Urothelium cell line (cell line): ENCODE data around the gene EDDM13.
A peak's percentile ranks its signal among the peaks of the same experiment; 100 is the strongest.
"Not testable (repeated sequence)": the region's sequence is repeated elsewhere in the genome, so short reads cannot be mapped to it uniquely, and the experiment has no call there.

Experiments used
- DNase-seq: peaks from one replicate; pipeline ENCODE4 v3.0.0; 2011; ENCODE audit warnings: low spot score, mixed read lengths
- FAIRE-seq: peaks from 2 replicates; lab custom pipeline; 2011; peaks lifted over from hg19 to GRCh38; lab: Jason Lieb, UNC

Gene EDDM13

DNA sequence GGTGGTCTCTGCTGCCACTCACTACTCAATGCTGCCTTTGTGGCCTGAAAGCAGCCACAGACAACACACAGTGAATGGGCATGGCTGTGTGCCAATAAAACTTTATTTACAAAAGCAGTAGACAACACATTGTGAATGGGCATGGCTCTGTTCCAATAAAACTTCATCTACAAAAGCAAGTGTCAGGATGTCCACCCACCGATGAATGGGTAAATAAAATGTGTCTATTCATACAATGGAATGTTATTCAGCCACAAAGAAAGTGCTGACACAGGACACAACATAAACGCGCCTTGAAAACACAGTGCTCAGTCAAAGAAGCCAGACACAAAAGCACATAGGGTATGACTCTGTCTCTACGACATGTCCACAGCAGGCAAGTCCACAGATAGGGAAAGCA is 22.0 kb downstream of the EDDM13 start:
- FAIRE-seq: peak; percentile 74
- DNase-seq: peak; percentile 61

DNA sequence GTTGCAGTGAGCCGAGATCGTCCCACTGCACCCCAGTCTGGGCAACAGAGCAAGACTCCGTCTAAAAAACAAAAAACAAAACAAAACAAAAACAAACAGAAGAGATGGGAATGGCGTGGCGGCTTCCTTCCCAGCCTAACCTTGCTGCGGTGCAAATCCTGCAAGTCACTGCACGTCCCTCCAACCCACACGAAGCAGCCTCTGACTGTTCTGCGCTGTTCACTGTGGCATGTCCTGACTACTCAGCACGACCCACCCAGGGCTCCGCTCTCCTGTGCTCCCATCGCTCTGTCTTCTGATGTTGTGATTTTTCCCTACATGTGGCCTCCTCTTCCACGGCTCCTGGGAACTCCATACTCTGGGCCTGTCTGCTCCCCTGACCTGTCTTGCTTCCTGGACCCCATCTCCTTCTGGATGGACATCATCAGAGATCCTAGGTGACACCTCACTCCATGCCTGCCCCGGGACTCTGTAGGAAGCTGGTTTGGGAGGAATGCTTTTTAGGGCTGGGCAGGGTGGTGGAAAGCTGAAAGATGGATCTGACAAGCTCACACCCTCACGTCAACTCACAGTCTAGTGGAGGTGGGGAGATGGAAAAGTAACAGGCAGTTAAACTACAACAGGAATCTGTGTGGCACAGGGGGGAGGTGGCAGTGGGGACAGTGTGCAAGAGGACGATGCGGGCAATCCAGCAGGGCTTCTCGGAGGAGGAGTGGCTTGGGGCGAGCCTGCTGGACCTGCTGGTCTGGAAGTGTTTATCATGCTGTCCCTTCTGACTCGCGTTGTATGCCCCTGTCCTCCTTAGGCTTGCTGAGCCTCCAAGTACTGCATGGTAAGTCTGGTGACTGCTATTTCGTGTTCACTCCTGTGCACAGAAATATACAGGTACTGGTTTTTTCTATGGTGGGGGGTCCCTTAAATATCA is 23.2 kb downstream of the EDDM13 start:
- no peak for DNase-seq
- no peak for FAIRE-seq

DNA sequence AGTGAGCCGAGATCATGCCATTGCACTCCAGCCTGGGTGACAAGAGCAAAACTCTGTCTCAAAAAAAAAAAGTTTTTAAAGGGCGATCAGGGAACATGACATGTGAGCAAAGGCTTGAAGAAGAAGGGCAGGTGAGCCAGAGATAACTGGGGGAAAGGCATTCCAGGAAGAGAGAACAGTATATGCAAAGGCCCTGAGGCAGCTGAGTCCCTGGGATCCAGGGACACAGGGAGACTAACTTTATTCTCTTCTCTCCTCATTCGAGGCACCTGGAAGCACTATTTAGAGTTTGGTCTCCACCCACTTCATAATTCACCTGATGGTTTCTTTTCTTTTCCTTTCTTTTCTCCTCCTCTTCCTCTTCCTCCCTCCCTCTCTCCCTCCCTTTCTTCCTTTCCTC is 24.5 kb downstream of the EDDM13 start:
- DNase-seq: no peak
- no peak for FAIRE-seq

- FAIRE-seq (no peak), DNase-seq (no peak)
Observed at GRCh38 chr19:56299688-56300087, 27.1 kb downstream of the EDDM13 start.

DNA sequence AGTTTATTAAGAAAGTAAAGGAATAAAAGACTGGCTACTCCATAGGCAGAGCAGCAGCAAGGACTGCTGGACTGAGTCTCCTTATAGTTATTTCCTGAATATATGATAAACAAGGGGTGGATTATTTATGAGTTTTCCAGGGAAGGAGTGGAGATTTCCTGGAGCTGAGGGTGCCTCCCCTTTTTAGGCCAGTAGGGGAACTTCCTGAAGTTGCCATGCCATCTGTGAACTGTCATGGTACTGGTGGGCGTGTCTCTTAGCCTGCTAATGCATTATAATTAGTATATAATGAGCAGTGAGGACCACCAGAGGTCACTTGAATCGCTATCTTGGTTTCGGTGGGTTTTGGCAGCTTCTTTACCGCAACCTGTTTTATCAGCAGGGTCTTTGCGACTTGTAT is 28.6 kb downstream of the EDDM13 start:
- DNase-seq (no peak), FAIRE-seq (no peak)

- no peak for FAIRE-seq
Observed at GRCh38 chr19:56301886-56302620, 29.5 kb downstream of the EDDM13 start.

GRCh38 chr19:56304243-56304642 is 31.7 kb downstream of the EDDM13 start:
- DNase-seq (no peak), FAIRE-seq (no peak)

More at GRCh38 chr19:56301886-56302620, 29.5 kb downstream of the EDDM13 start:
- no peak for DNase-seq

DNA sequence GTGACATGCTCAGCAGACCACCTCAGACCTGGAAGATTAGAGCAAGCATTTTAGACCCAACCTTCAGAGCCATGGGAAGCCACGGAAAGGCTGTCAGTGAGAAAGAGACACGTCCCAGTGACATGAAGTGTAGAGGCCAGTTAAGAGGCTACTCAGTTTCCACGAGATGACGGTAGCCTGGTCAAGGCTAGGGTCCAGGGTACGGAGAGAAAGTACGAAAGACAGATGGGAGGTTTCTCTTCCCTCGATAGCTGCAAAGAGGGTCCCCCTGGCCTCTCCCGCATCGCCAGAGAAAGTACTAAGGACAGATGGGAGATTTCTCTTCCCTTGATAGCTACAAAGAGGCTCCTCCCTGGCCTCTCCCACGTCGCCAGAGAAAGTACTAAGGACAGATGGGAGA is 33.5 kb downstream of the EDDM13 start:
- no peak for FAIRE-seq
- DNase-seq: no peak

- not testable (repeated sequence) for DNase-seq, FAIRE-seq
Observed at GRCh38 chr19:56307062-56307461, 34.5 kb downstream of the EDDM13 start.

DNA sequence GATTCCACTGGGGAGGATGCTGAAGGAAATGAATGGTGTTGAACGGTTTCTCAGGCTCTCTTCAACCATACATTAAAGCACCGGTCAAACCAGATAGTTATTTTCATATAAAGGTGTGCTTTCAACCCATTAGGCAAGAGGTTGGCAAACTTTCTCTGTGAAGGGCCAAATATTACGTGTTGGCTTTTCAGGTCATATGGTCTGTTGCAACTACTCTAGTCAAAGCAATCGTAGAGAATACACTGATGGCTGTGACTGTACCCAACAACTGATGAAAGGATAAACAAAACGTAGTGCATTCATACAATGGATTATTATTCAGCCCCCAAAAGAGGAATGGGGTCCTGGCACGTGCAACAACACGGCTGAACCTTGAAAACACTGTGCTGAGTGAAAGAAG is 36.2 kb downstream of the EDDM13 start:
- FAIRE-seq (no peak), DNase-seq (no peak)

DNA sequence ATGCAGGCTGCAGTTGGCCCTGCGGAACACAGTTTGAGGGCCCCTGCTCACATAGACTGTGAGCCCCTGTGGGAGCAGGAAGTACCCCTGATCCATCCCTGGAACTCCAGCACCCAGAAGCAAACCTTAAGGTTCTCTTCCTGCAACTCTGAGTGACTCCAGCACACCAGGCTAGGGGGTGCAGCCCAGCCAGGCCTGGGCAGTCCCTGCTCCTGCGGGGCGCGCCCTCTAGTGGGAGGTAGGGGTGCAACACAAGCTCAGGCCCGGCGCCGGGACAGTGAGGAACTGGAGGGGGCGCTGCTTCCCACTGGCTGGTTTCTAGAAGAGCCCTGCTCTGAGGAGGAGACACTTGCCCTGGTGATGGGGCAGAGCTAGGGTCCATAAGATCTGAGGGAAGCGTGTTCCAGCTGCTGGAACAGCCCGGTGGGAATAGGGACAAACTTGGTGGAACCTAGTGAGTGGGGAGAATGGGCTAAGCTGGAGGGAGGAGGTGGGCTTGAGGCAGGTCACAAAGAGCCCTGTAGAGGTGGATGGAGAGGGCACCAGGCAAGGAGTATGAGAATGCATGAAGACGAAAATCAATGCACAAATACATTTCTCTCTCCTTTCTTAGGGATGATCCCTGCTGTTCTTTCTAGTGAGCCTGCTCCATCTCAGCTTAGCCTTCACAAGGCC is 37.1 kb downstream of the EDDM13 start:
- FAIRE-seq: no peak
- DNase-seq: peak; percentile 66

DNA sequence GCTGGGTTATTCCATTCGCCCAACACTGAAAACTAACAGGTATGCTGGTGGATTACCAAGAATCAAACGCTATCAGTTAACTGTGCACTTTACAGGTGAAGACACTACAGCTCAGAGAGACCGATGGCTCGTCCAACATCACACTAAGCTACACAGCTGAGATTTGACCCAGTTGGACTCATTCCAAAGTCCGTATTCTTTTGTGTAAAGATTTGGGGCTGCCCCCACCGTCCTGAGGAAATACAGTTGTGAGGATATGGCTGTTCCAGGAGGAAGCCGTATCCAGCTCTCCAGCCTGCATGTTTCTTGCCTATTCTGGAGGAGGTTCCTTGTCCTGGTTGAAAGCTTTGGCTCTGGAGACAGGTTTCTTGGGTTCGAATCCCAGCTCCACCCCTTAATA is 37.9 kb downstream of the EDDM13 start:
- no peak for DNase-seq
- no peak for FAIRE-seq

GRCh38 chr19:56312342-56312741 is 39.8 kb downstream of the EDDM13 start:
- FAIRE-seq: no peak
- DNase-seq: no peak

DNA sequence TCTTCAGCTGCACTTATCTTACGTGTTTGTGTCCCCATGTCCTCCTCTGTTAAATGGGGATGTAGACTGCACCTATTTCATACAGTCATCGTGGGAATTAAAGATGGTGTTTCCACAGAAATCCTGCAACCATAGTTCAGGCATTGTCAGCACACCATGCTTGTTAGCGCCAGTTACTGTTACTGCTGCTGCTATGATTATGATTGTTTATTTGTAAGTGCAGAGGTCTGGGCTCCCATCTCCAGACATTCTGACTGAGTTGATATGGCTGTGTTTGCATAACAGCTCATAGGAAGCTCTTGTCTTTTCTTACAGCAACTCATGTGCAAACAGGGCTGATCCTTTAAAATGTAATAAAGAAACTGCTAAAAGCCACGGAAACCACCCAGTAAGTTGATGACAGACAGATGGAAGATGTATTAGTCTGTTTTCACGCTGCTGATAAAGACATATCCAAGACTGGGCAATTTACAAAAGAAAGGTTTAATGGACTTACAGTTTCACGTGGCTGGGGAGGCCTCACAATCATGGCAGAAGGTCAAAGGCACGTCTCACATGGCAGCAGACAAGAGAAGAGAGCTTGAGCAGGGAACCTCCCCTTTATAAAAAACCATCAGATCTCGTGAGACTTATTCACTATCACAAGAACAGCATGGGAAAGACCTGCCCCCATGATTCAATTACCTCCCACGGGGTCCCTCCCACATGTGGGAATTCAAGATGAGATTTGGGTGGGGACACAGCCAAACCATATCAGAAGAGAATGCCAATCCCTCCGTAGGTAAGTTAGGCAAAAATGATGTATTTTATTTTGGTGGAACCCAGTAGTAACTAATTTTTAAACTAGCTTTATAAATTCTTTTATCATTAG is 40.5 kb downstream of the EDDM13 start:
- DNase-seq (no peak), FAIRE-seq (no peak)

DNA sequence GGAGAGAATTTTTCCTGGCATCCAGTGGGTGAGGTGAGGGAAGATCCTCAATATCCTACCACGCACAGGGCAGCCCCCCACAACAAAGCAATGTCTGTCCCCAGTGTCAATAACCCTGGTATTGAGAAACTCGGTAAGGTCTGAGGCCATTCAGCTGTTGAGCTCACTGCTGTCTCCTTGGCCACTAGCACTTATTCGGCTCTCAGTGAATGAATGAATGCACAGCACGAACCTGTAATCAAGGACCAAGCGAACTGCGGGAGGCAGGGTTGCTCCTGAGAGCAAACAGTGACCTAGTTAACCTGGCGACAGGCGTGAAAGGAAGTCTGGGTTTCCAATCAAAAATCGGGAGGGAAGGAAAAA is 41.5 kb downstream of the EDDM13 start:
- DNase-seq (no peak), FAIRE-seq (no peak)

DNA sequence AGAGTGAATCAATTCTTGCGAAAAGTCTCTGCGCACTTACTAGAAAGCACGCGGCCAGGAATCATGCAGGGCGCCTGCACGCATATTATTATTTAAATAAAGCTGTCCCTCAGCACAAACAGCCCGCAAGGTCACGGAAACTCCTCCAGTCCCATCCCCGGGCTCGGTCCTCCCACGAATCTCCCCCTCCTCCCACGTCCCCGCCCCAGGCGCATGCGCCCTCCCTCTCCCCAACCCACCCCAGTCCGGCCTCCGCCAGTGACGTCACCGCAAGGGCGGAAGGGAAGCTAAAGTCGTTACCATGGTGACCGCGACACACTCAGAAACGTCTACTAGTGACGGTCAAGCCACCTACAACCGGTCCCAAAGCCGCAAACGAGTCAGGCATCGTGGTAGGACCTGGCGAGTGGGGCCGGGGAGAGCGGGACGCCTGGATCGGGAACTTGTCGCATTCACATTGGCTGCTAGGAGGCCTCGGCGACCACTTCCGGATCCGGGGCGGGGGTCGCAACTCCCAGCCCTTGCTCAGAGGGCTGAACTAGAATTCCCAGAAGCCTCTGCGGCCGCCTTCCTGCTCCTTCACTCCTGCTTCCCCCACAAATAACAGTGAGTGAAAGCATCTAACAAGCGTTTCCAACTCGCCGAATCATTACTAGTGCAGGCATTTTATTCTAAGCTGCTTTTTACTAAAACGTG is 42.0 kb downstream of the EDDM13 start, which contains the start of gene ZSCAN5A:
ZSCAN5A (minus strand) TSS at position 459 of the 696 bp plus-strand sequence. CDS start 89,793 bp downstream, outside the sequence.
- FAIRE-seq (peak; percentile 61), DNase-seq (peak; percentile 96)

- FAIRE-seq: peak; percentile 81
Observed at GRCh38 chr19:56315077-56315828, 42.7 kb downstream of the EDDM13 start.

GRCh38 chr19:56316728-56317127 is 44.2 kb downstream of the EDDM13 start:
- DNase-seq (no peak), FAIRE-seq (no peak)

More at GRCh38 chr19:56315077-56315828, 42.7 kb downstream of the EDDM13 start:
- DNase-seq: peak; percentile 95

DNA sequence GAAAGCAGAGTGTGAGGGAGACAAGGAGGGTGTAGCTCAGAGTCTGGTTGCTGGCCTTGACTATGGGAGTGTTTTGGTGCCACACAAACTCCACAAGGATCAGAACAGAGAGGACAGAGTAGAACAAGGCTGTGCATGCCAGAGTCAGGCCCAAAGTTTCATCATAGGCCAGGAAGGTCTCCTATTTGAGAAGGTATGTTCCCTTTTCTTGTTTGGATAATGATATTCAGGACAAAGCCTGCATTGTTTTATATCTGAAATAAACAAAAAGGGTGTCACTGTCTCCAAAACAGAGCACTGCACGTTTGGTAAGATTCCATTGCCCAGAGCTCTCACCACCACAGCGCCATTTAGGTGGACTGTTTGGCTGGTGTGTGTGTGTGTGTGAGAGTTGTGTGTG is 45.2 kb downstream of the EDDM13 start:
- no peak for DNase-seq

More for the DNA sequence above, 45.2 kb downstream of the EDDM13 start:
- FAIRE-seq: no peak
